Measurements from ENCODE around the gene ZNF292. TPM values are rescaled to one million over a fixed set of nuclear protein-coding genes. Genes with fewer than 3 reads are reported as not detected.

ZNF292 gene
- total and polyA plus RNA-seq, 2 donors (not counting 1 experiment from before 2014, with no cell fraction given) = 10.1 to 84.1 TPM

GRCh38 chr6:87243812-87244211 lies 88.4 kb downstream of the ZNF292 start:
- H3K9ac ChIP-seq (ENCODE audit: low read length) = no peak overlapping the region
- no peaks in the 10 kb centered on the region for H3K4me1 Mint-ChIP-seq
- no peak overlapping the region for H3K4me2 ChIP-seq (replicated peaks; ENCODE audit: low read depth, low read length, poor library complexity, severe bottlenecking)
- DNase-seq (no peak), ATAC-seq (ENCODE audit: low read depth) (no peak)
- H3K9me3 ChIP-seq (ENCODE audit: control extremely low read depth in 1 of 3, control insufficient read depth in 2 of 3, insufficient read depth in 1 of 3, low read length in 2 of 3) = peaks cover 0 to 11% (median 0%) of the 10 kb centered on the region in 3 donors
- H3K9me3 Mint-ChIP-seq (ENCODE audit: insufficient read depth) = no peaks in the 10 kb centered on the region
- no peak overlapping the region for H3K4me3 Mint-ChIP-seq
- ChIA-PET POLR2A (no interaction called here), CTCF (no interaction called here)
- H3K27ac Mint-ChIP-seq = no peak overlapping the region
- no peak overlapping the region for H2AFZ ChIP-seq (ENCODE audit: insufficient read depth, low read depth, low read length, poor library complexity, severe bottlenecking)
- intact Hi-C loops (cut with micrococcal nuclease) = no loop called here
- H3K27me3 Mint-ChIP-seq = no peaks in the 10 kb centered on the region
- no peak overlapping the region for H3K27ac ChIP-seq (ENCODE audit: low read length in 2 of 2)
- no peaks in the 10 kb centered on the region for H3K79me2 ChIP-seq (ENCODE audit: control insufficient read depth, insufficient read depth, low read length)
- no peaks in the 10 kb centered on the region for H3K4me1 ChIP-seq (ENCODE audit: control insufficient read depth in 2 of 2, insufficient read depth in 2 of 2, low read length in 2 of 2)
- no peak for TF ChIP-seq EZH2 (IDR thresholded peaks at IDR 0.05; ENCODE audit: borderline replicate concordance, insufficient read depth, low read depth, low read length, poor library complexity, severe bottlenecking)
- TF ChIP-seq, protein P1, sequence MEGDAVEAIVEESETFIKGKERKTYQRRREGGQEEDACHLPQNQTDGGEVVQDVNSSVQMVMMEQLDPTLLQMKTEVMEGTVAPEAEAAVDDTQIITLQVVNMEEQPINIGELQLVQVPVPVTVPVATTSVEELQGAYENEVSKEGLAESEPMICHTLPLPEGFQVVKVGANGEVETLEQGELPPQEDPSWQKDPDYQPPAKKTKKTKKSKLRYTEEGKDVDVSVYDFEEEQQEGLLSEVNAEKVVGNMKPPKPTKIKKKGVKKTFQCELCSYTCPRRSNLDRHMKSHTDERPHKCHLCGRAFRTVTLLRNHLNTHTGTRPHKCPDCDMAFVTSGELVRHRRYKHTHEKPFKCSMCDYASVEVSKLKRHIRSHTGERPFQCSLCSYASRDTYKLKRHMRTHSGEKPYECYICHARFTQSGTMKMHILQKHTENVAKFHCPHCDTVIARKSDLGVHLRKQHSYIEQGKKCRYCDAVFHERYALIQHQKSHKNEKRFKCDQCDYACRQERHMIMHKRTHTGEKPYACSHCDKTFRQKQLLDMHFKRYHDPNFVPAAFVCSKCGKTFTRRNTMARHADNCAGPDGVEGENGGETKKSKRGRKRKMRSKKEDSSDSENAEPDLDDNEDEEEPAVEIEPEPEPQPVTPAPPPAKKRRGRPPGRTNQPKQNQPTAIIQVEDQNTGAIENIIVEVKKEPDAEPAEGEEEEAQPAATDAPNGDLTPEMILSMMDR (IDR thresholded peaks at IDR 0.05) = no peak
- H3K27me3 ChIP-seq (replicated peaks in 1 of 4; ENCODE audit: control extremely low read depth in 1 of 4, control insufficient read depth in 3 of 4, insufficient read depth in 4 of 4, low read length in 3 of 4) = no peaks in the 10 kb centered on the region
- H3K4me3 ChIP-seq (ENCODE audit: control extremely low read depth in 1 of 5, extremely low read depth in 1 of 5, insufficient read depth in 1 of 5, low read depth in 2 of 5, low read length in 4 of 5) = no peak overlapping the region
- H3K36me3 ChIP-seq (replicated peaks in 1 of 2; ENCODE audit: control extremely low read depth in 1 of 2, control insufficient read depth in 1 of 2, extremely low read depth in 1 of 2, insufficient read depth in 2 of 2, low read length in 1 of 2) = peaks cover 10 to 38% of the 10 kb centered on the region in 2 experiments
- no peaks in the 10 kb centered on the region for H4K20me1 ChIP-seq (ENCODE audit: control insufficient read depth, insufficient read depth, low read length, poor library complexity, severe bottlenecking)

DNA sequence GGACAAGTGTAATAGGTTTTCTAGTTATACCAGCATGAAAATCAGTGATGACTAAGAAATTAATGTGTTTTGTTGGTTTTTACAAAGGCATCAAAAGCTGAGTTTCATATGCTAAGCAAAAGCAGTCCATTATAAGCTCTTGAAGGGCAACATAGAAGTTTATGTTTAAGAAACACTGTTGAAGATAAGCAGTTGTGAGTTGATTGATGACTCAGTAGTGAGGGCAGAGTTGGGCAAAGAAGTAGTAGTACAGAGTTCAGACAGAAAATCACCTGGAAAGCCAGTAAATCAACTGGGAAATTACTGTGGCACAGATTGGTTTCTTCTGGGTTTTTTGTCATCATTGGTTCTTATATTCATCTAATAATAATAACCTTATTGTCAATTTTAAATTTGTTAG lies 89.0 kb downstream of the ZNF292 start:
- H3K4me1 Mint-ChIP-seq = no peaks in the 10 kb centered on the region
- H3K9me3 Mint-ChIP-seq (ENCODE audit: insufficient read depth) = no peaks in the 10 kb centered on the region
- no peak for DNase-seq
- no peak overlapping the region for H3K4me3 Mint-ChIP-seq
- ATAC-seq (ENCODE audit: low read depth) = no peak
- ChIA-PET POLR2A (no interaction called here), CTCF (no interaction called here)
- intact Hi-C loops (cut with micrococcal nuclease) = no loop called here
- TF ChIP-seq, protein P1 (IDR thresholded peaks at IDR 0.05) = no peak
- TF ChIP-seq EZH2 (IDR thresholded peaks at IDR 0.05; ENCODE audit: borderline replicate concordance, insufficient read depth, low read depth, low read length, poor library complexity, severe bottlenecking) = no peak
- no peak overlapping the region for H3K9ac ChIP-seq (ENCODE audit: low read length)
- H3K27me3 Mint-ChIP-seq = no peaks in the 10 kb centered on the region
- H2AFZ ChIP-seq (ENCODE audit: insufficient read depth, low read depth, low read length, poor library complexity, severe bottlenecking) = no peak overlapping the region
- H3K27ac ChIP-seq (ENCODE audit: low read length in 2 of 2) = no peak overlapping the region
- H3K27me3 ChIP-seq (replicated peaks in 1 of 4; ENCODE audit: control extremely low read depth in 1 of 4, control insufficient read depth in 3 of 4, insufficient read depth in 4 of 4, low read length in 3 of 4) = no peaks in the 10 kb centered on the region
- H3K27ac Mint-ChIP-seq = no peak overlapping the region
- peaks cover 11 to 41% of the 10 kb centered on the region in 2 experiments for H3K36me3 ChIP-seq (replicated peaks in 1 of 2; ENCODE audit: control extremely low read depth in 1 of 2, control insufficient read depth in 1 of 2, extremely low read depth in 1 of 2, insufficient read depth in 2 of 2, low read length in 1 of 2)
- peaks cover 0 to 9% (median 0%) of the 10 kb centered on the region in 3 donors for H3K9me3 ChIP-seq (ENCODE audit: control extremely low read depth in 1 of 3, control insufficient read depth in 2 of 3, insufficient read depth in 1 of 3, low read length in 2 of 3)
- H3K4me2 ChIP-seq (replicated peaks; ENCODE audit: low read depth, low read length, poor library complexity, severe bottlenecking) = no peak overlapping the region
- H3K4me3 ChIP-seq (ENCODE audit: control extremely low read depth in 1 of 5, extremely low read depth in 1 of 5, insufficient read depth in 1 of 5, low read depth in 2 of 5, low read length in 4 of 5) = no peak overlapping the region
- no peaks in the 10 kb centered on the region for H3K4me1 ChIP-seq (ENCODE audit: control insufficient read depth in 2 of 2, insufficient read depth in 2 of 2, low read length in 2 of 2)
- no peaks in the 10 kb centered on the region for H4K20me1 ChIP-seq (ENCODE audit: control insufficient read depth, insufficient read depth, low read length, poor library complexity, severe bottlenecking)
- no peaks in the 10 kb centered on the region for H3K79me2 ChIP-seq (ENCODE audit: control insufficient read depth, insufficient read depth, low read length)

All from B cell (primary cell).